Omental fat pad (tissue), 4 donors: ENCODE data around the gene TMPRSS4. TPM values are rescaled to one million over a fixed set of nuclear protein-coding genes. Genes with fewer than 3 reads are reported as not detected.

Experiments used
- ATAC-seq: fragments of 150-250 bp; one replicate; pipeline ENCODE4 v1.9.1; 2016; ENCODE audit warnings: mild to moderate bottlenecking, moderate library complexity; ENCODE audit not compliant: low FRiP score
- DNase-seq: peaks from one replicate; pipeline ENCODE4 v3.0.0-alpha.2; 2019; ENCODE audit warnings: low spot score
- CTCF ChIP-seq, 3 donors: fragments of 450-650 bp; IDR thresholded peaks; one replicate each; pipeline ENCODE4 v1.5.1; 2016 to 2017; ENCODE audit warnings: antibody characterized with exemption in 3 of 3, mild to moderate bottlenecking in 3 of 3, moderate library complexity in 2 of 3
- total RNA-seq, 4 donors: library from RNA; depleted of rRNA; stranded (reverse); fragments of >200 nt; gene quantifications; one replicate each; pipeline ENCODE4 v1.1.0, GENCODE V29; 2016

The TMPRSS4 gene
- total RNA-seq, 4 donors from 2014 or later, result not detected

GRCh38 chr11:118128721-118129470 is 52.0 kb downstream of the TMPRSS4 start:
- ATAC-seq (peak; percentile 57), DNase-seq (no peak)
- no peak for TF ChIP-seq CTCF (IDR thresholded peaks at IDR 0.05)

- peak; percentile 8 for ATAC-seq
- TF ChIP-seq CTCF (IDR thresholded peaks at IDR 0.05), result no peak
- DNase-seq, result no peak
Observed at GRCh38 chr11:118129471-118130172, 52.7 kb downstream of the TMPRSS4 start.

- ATAC-seq (no peak), DNase-seq (no peak)
- TF ChIP-seq CTCF (IDR thresholded peaks at IDR 0.05), result no peak
Observed at GRCh38 chr11:118132385-118133151, 55.7 kb downstream of the TMPRSS4 start.

GRCh38 chr11:118133816-118134215 is 56.9 kb downstream of the TMPRSS4 start:
- DNase-seq (no peak), ATAC-seq (no peak)
- no peak for TF ChIP-seq CTCF (IDR thresholded peaks at IDR 0.05)

- ATAC-seq, result no peak
- TF ChIP-seq CTCF (IDR thresholded peaks at IDR 0.05), result no peak
- DNase-seq, result no peak
Observed at GRCh38 chr11:118135051-118135795, 58.3 kb downstream of the TMPRSS4 start.

- TF ChIP-seq CTCF (IDR thresholded peaks at IDR 0.05), result no peak
- DNase-seq (no peak), ATAC-seq (no peak)
Observed at GRCh38 chr11:118135796-118136165, 58.9 kb downstream of the TMPRSS4 start.
